NCI-H2227 treated with DMSO at 0.1 percent for 48 hours (cell line): ENCODE measurements around the gene SSTR3.

ENCODE experiments used
- DNase-seq: peaks from one replicate; lab custom pipeline; 2025; lab: John Stamatoyannopoulos, UW

The SSTR3 gene

GRCh38 chr22:37166675-37167066, 45.6 kb downstream of the SSTR3 start:
- DNase-seq, result peak; percentile 48

GRCh38 chr22:37165940-37166674, 46.2 kb downstream of the SSTR3 start:
- DNase-seq, result no peak

- no peak for DNase-seq
Observed at GRCh38 chr22:37165066-37165465, 47.2 kb downstream of the SSTR3 start.

- DNase-seq, result no peak
Observed at GRCh38 chr22:37164505-37164887, 47.8 kb downstream of the SSTR3 start.

GRCh38 chr22:37163575-37164504, 48.4 kb downstream of the SSTR3 start:
- DNase-seq, result no peak

- DNase-seq, result no peak
Observed at GRCh38 chr22:37163096-37163489, 49.2 kb downstream of the SSTR3 start.

- DNase-seq, result no peak
Observed at GRCh38 chr22:37162221-37163095, 49.8 kb downstream of the SSTR3 start.

- DNase-seq, result no peak
Observed at GRCh38 chr22:37161443-37161842, 50.8 kb downstream of the SSTR3 start.

GRCh38 chr22:37160027-37160426, 52.2 kb downstream of the SSTR3 start:
- DNase-seq, result no peak

- DNase-seq, result no peak
Observed at GRCh38 chr22:37158963-37159290, 53.4 kb downstream of the SSTR3 start.

- no peak for DNase-seq
Observed at GRCh38 chr22:37157516-37158285, 54.6 kb downstream of the SSTR3 start.

GRCh38 chr22:37156686-37157435, 55.4 kb downstream of the SSTR3 start:
- no peak for DNase-seq

- no peak for DNase-seq
Observed at GRCh38 chr22:37155971-37156370, 56.3 kb downstream of the SSTR3 start.

GRCh38 chr22:37154925-37155712, 57.2 kb downstream of the SSTR3 start:
- DNase-seq, result no peak
